Psoas muscle (tissue), 8 donors: ENCODE results near the gene TMEM140. TPM values are rescaled to one million over a fixed set of nuclear protein-coding genes. Genes with fewer than 3 reads are reported as not detected.

ENCODE experiments used
- ATAC-seq, 4 donors: fragments of 200-7000 bp; cut with Tn5 transposase; one replicate each; pipeline ENCODE4 v1.9.1; 2020; ENCODE audit warnings: moderate library complexity in 3 of 4, mild to moderate bottlenecking in 2 of 4
- DNase-seq, 2 donors: peaks; one replicate each; pipeline ENCODE4 v3.0.0-alpha.2; 2020
- H3K27ac ChIP-seq: fragments of 200-600 bp; one replicate; pipeline ENCODE4 v1.8.0; 2022
- H3K27me3 ChIP-seq, 3 donors: fragments of 200-600 bp in 1 of 3; one replicate each; pipeline versions ENCODE4 v1.6.1 to v1.8.0; 2013 to 2022; ENCODE audit warnings: low read length in 2 of 3, mild to moderate bottlenecking in 2 of 3, moderate library complexity in 1 of 3; ENCODE audit not compliant: insufficient read depth in 3 of 3
- H3K36me3 ChIP-seq, 2 donors: fragments of 200-600 bp in 1 of 2; one replicate each; pipeline versions ENCODE4 v1.6.1 to v1.8.0; 2013 to 2022; ENCODE audit warnings: low read depth in 1 of 2, mild to moderate bottlenecking in 1 of 2, moderate library complexity in 1 of 2; ENCODE audit not compliant: insufficient read depth in 1 of 2
- H3K4me1 ChIP-seq: fragments of 200-600 bp; one replicate; pipeline ENCODE4 v1.8.0; 2022
- H3K4me3 ChIP-seq: fragments of 200-600 bp; one replicate; pipeline ENCODE4 v1.8.0; 2022; ENCODE audit warnings: mild to moderate bottlenecking
- H3K9me3 ChIP-seq: fragments of 200-600 bp; one replicate; pipeline ENCODE4 v1.8.0; 2022
- WGBS, 3 donors: extraction: QIAGEN DNeasy Blood & Tissue Kit; methylation state at CpG; one replicate each; pipeline versions ENCODE4 v1.1.6 to v1.1.7; 2013; 5-methylcytosine and 5-hydroxymethylcytosine counted together
- intact Hi-C, 2 donors: fragments of 100-400 bp; cut with DNase I; formaldehyde crosslinking; loops; one replicate each; pipeline versions ENCODE4 v1.11.0 to v1.14.2; 2022
- polyA plus RNA-seq, 3 donors: library from polyadenylated mRNA; stranded (reverse); fragments of 200-250 nt; gene quantifications; one replicate each; pipeline ENCODE4 v1.2.3, GENCODE V29; 2013
- total RNA-seq, 4 donors: library from RNA; stranded (reverse); fragmentation: NEBNext Ultra II Directional in 2 of 4; extraction: Animal tissue kit (Norgen Biotek cat#: 25700) in 2 of 4; gene quantifications; one replicate each; pipeline versions ENCODE4 v1.2.1 to v1.2.4, GENCODE V29; 2021 to 2023
- TF ChIP-seq, protein P1 (sequence below): fragments of 200-600 bp; IDR thresholded peaks from one replicate; pipeline ENCODE4 v1.8.0; 2022; ENCODE audit warnings: antibody characterized with exemption
- donor health status: healthy with polysubstance abuse.
- donor health status: DM: no; HTN: no; CAD: no; lungs with moderate emphysema.
- donor health status: Bipolar disorder and iron deficiency.
- donor health status: healthy.
- donor health status: DM: yes; HTN: yes; CAD: no.
- donor health status: DM: no; HTN: no; CAD: no.
- donor health status: DM: no; HTN: no; CAD: no.
- donor health status: DM: yes; HTN: yes; CAD: no.

TMEM140 gene
- total and polyA plus RNA-seq, 7 donors = 25.4 to 106 (median 67.0) TPM

DNA sequence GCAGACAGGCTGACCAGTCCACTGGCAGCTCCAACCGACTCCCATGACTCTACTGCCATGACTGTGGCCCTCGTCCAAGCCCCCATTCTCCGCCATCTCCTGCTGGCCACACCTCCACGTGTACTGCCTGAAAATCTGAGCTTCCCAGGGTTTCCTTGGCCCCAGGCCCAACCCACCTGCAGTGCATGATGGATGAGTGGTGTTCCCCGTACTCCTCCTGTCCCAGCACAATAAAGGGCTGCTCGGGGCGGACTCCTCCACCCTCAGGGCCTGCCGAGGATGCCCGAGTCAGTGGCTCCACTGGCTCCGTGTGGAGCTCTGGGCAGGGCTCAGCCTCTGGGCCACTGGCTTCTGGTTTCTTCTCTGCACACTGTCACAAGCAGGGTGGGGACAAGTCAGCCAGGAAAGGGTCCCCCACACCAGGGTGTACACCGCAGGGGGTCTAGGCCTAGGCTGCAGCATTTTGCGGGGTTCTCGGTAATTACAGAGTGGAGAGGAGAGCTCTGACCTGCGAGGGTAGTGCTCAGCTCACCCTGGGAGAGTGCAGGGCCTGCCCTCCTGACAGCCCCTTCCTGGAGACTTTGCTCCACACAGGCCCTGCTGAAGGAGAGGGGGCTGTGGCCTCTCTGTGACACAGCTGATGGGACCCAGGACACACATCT lies 48.2 kb downstream of the TMEM140 start:
- Histone ChIP-seq H3K27ac (no peak overlapping the region), H3K27me3 (no peaks in the 10 kb centered on the region), H3K4me1 (peaks cover 5% of the 10 kb centered on the region), H3K4me3 (no peak overlapping the region), H3K9me3 (no peaks in the 10 kb centered on the region), H3K36me3 (peaks cover 10 to 99% of the 10 kb centered on the region in 2 donors)
- DNase-seq = no peak
- 92 to 94% (median 93%) methylated on average over 14 of the region's 14 CpGs for WGBS, 3 donors
- intact Hi-C loops = no loop called here
- TF ChIP-seq, protein P1, sequence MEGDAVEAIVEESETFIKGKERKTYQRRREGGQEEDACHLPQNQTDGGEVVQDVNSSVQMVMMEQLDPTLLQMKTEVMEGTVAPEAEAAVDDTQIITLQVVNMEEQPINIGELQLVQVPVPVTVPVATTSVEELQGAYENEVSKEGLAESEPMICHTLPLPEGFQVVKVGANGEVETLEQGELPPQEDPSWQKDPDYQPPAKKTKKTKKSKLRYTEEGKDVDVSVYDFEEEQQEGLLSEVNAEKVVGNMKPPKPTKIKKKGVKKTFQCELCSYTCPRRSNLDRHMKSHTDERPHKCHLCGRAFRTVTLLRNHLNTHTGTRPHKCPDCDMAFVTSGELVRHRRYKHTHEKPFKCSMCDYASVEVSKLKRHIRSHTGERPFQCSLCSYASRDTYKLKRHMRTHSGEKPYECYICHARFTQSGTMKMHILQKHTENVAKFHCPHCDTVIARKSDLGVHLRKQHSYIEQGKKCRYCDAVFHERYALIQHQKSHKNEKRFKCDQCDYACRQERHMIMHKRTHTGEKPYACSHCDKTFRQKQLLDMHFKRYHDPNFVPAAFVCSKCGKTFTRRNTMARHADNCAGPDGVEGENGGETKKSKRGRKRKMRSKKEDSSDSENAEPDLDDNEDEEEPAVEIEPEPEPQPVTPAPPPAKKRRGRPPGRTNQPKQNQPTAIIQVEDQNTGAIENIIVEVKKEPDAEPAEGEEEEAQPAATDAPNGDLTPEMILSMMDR = no peak
- peak in 1 of 4 donors; percentile 9 for ATAC-seq

DNA sequence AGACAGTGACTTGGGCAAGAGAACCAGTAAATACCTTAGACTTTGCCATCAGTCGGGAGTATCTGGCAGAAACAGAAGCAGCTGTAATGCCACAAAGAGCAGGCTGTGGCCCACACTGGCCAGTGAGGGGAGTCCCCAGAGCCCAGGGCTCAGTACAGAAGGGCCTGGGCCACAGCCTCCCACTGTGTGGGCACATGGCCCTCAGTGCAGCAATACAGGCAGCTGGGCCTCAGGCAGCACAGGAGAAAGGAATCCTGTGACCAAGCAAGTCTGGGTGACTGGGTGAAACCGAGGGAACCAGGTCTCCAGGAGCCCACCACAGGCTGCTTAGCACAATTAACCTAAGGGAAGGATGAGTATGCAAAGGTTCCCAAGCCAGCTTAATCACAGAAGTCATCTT lies 49.5 kb downstream of the TMEM140 start:
- no peak for ATAC-seq
- intact Hi-C loops = no loop called here
- DNase-seq = no peak
- H3K4me3 ChIP-seq = no peak overlapping the region
- WGBS, 3 donors = 81 to 89% (median 84%) methylated on average over 2 of the region's 2 CpGs
- peaks cover 6% of the 10 kb centered on the region for H3K4me1 ChIP-seq
- no peaks in the 10 kb centered on the region for H3K9me3 ChIP-seq
- TF ChIP-seq, protein P1 = no peak
- no peak overlapping the region for H3K27ac ChIP-seq
- peaks cover 10 to 99% of the 10 kb centered on the region in 2 donors for H3K36me3 ChIP-seq
- H3K27me3 ChIP-seq = no peaks in the 10 kb centered on the region

DNA sequence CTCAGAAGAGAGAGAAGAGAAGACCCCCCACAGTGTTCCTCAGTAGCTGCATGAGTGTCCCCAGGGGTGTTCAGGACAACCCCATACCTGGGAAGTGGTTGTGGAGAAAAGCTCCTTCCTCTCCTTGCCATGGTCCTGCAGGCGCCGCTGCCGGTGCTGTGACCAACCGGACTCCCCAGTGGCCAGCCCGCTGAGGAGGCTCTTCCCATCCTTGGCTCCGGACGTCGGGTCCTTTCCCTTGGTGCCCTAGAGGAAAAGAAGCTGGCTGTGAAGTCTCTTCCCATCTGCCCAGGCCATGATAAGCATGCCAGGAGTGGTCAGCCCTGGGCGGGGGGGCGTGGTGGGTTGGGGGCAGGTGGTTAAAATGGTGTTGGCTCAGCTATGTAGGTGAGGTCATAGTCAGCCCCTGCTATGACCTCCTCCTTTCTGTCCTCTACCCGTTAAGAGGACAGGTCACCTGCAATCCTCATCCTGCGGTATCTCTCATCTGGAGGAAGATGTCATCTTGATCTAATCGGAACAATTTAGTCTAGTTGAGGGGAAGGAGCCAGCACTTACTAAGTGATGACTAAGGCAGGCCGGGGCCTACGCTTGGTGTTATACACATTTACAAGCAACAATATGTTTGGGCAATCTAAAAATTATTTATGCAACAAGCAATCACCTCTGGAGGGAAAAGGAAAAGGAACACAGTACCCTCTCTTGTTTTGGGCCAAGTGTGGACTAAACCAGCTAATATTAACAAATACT lies 50.2 kb downstream of the TMEM140 start:
- 90 to 94% (median 93%) methylated on average over 15 of the region's 15 CpGs for WGBS, 3 donors
- ATAC-seq (no peak), DNase-seq (no peak)
- Histone ChIP-seq H3K9me3 (no peaks in the 10 kb centered on the region), H3K27ac (no peak overlapping the region), H3K27me3 (no peaks in the 10 kb centered on the region), H3K4me3 (no peak overlapping the region), H3K4me1 (peaks cover 6% of the 10 kb centered on the region), H3K36me3 (peaks cover 10 to 99% of the 10 kb centered on the region in 2 donors)
- intact Hi-C loops = no loop called here
- TF ChIP-seq, protein P1 = no peak

DNA sequence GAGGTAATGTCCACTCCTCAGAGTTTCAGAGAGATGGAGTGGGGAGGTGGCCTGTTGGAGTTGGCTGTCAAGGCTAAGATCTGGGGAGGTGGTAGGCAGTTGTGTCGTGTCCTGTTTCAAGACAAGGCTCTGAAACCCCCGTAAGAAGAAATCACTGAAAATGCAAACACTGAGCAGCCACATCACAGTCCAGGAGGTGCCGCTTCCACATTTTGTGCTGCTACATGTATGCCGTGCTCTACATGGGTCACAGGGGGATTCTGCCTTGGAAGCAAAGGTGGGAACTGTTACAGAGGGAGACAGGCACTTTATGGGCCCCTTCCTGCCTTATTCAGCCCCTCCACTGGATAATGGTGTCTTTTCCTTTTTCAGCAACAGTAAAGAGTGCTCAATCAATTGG lies 51.6 kb downstream of the TMEM140 start:
- H3K9me3 ChIP-seq = no peaks in the 10 kb centered on the region
- peaks cover 6% of the 10 kb centered on the region for H3K4me1 ChIP-seq
- H3K36me3 ChIP-seq = peaks cover 10 to 99% of the 10 kb centered on the region in 2 donors
- H3K27ac ChIP-seq = no peak overlapping the region
- DNase-seq (no peak), ATAC-seq (no peak)
- H3K4me3 ChIP-seq = no peak overlapping the region
- TF ChIP-seq, protein P1 = no peak
- 85 to 90% (median 89%) methylated on average over 4 of the region's 4 CpGs for WGBS, 3 donors
- intact Hi-C loops = no loop called here
- no peaks in the 10 kb centered on the region for H3K27me3 ChIP-seq
